Anterior cingulate cortex (tissue), 58 donors: ENCODE results near the gene OPA3.

ENCODE experiments used
- DNase-seq, 58 donors: peaks; one replicate each; lab custom pipeline; 2025; lab: John Stamatoyannopoulos, UW

The OPA3 gene

GRCh38 chr19:45506989-45507871, 77.4 kb downstream of the OPA3 start, which contains the start of gene VASP:
VASP (plus strand) TSS chr19:45507479; CDS start chr19:45507772, 293 bp downstream.
- DNase-seq = peak in 57 of 58 donors; percentile 11 to 87 (median 68)

DNA sequence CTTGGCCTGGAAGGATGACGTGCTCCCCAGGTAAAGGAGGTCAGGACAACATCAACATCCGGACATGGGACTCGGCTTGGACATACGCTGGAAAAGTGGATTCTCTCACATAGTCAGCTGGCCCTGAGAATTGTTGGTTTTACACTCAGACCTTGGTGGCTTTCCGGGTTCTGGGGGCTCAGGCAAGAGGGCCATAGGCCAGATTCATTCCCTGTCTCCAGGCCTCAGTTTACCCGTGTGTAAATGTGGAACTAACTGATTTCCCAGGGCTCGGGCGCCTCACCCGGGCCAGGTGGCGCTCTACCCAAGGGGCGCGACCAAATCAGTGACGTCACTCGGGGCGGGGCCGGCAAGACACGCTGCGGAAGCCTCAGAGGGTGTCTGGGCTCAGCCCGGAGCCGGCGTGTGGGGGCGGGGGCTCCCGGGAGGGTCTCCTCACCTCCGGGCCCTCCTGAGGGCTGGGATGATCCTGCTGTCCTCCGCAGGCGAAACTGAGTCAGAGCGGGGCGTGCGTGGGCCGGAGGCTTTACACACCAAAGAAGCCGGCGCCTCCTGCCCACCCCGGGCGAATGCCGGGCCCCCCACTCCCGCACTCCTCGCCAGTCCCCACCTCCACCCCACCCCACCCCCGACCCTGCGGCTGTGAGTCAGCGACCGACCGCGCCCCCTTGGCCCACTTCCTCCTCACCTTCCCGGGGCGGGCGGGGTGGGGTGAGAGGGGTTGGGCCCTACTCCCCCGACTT, 78.2 kb downstream of the OPA3 start:
- peak in 56 of 58 donors; percentile 35 to 94 (median 80) for DNase-seq

DNA sequence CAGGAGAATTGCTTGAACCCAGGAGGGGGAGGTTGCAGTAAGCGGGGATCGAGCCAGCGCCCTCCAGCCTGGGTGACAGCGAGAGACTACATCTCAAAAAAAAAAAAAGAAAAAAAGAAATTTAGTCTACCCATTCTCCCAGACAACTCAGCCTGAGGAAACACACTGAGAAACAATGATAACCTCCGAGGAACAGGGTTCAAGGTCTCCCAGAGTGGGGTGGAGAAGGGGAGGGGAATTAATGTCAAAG, 78.7 kb downstream of the OPA3 start:
- no peak for DNase-seq

GRCh38 chr19:45505151-45505995, 79.2 kb downstream of the OPA3 start:
- DNase-seq = no peak

GRCh38 chr19:45503909-45504308, 80.7 kb downstream of the OPA3 start:
- no peak for DNase-seq

- DNase-seq = no peak
These were observed 82.5 kb downstream of the OPA3 start for GRCh38 chr19:45502111-45502510.

GRCh38 chr19:45501730-45502014, 82.9 kb downstream of the OPA3 start:
- DNase-seq = no peak

GRCh38 chr19:45500918-45501729, 83.5 kb downstream of the OPA3 start:
- no peak for DNase-seq

DNA sequence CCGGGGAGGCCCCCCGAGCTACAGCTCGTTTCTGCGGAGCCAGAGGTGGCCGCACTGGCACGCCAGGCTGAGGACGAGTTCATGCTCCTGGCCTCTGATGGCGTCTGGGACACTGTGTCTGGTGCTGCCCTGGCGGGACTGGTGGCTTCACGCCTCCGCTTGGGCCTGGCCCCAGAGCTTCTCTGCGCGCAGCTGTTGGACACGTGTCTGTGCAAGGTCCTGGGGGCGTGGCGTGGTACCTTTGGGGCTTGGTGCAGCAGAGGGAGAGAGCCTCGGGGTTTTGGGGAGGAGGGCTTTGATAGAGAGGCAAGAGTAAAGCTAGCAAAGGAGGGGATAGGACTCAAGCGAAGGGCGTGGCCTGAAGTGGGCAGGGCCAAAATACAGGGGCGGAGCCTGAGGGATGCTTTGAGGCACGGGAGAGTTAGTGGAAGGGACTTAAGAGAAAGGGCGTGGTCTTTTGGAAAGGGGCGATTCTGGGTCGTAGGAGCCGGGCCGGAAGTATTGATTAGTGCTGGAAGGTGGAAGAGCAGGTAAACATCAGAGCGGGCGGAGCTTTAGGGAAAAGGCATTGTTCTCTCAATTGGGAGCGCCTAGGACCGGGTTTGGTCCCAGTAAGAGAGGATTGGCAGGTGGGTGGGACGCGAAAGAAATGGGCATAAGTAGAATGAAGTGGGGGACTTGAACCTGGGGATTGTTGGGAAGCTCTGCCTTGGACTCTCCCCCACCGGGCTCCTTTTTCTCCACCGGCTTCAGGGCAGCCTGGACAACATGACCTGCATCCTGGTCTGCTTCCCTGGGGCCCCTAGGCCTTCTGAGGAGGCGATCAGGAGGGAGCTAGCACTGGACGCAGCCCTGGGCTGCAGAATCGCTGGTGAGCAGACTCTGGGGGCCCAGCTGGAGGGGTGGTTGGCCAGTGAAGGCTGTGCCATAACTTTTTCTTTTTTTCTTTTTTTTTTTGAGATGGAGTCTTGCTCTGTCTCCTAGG, 85.1 kb downstream of the OPA3 start:
- DNase-seq = peak in 2 of 58 donors; percentile 21 to 27

DNA sequence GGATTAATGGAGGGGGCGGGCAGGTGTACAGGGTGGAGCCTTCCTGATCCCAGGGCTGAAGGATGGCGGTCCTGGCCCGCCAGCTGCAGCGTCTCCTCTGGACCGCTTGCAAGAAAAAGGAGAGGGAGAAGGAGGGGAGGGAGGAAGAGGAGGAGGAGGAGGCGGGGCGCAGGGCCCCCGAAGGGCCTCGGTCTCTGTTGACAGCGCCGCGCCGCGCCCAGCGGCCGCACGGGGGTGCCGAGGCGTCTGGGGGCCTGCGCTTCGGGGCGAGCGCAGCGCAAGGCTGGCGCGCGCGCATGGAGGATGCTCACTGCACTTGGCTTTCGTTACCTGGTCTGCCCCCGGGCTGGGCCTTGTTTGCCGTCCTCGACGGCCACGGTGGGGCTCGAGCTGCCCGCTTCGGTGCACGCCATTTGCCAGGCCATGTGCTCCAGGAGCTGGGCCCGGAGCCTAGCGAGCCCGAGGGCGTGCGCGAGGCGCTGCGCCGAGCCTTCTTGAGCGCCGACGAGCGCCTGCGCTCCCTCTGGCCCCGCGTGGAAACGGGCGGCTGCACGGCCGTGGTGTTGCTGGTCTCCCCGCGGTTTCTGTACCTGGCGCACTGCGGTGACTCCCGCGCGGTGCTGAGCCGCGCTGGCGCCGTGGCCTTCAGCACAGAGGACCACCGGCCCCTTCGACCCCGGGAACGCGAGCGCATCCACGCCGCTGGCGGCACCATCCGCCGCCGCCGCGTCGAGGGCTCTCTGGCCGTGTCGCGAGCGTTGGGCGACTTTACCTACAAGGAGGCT, 86.0 kb downstream of the OPA3 start, which contains the start of gene PPM1N:
PPM1N (plus strand) TSS at position 33 of the 785 bp plus-strand sequence; CDS start at position 63, 30 bp downstream.
- peak in 2 of 58 donors; percentile 22 to 28 for DNase-seq

DNA sequence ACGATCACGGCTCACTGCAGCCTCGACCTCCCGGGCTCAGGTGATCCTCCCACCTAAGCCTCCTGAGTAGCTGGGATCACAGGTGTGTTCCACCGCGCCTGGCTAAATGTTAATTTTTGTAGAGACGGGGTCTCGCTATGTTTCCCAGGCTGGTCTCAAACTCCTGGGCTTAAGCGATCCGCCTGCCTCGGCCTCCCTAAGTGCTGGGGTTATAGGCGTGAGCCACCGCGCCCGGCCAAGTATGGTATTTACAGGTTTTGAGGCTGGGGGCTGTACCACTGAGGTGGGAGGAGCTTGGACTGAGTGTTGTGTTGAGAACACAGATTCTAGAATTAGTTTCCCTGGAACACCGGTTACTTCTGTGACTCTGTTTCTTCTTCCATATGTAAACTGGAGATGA, 86.8 kb downstream of the OPA3 start:
- no peak for DNase-seq

DNA sequence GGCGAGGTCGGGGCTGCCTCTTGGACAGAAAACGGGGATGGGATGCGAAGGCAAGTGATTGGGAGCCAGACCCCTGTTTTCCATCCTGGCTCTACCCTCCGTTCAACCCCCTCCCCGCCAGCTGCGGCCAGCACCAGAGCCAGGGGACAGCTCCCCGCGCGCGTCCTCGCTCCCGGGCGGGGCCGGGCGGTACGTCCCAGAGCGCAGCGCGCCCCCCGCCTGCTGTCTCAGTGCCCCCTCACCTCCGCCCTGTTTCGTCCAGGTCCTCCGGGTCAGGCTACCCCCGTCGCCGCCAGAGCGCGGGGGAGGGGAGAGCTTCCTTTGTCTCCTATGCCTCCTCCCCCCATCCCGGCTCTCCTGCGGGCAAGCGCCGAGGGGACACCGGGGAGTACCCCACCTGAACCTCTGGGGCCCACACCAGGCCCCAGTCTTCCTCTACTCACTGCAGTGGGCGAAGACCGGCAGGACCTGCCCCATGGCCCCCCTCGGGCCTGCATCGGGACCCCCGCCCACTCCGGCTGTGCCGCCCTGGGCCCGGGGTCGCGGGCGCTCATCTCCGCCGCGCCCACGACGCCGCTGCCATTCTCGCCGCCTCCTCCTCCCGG, 88.2 kb downstream of the OPA3 start:
- peak in 11 of 58 donors; percentile 7 to 50 (median 36) for DNase-seq

DNA sequence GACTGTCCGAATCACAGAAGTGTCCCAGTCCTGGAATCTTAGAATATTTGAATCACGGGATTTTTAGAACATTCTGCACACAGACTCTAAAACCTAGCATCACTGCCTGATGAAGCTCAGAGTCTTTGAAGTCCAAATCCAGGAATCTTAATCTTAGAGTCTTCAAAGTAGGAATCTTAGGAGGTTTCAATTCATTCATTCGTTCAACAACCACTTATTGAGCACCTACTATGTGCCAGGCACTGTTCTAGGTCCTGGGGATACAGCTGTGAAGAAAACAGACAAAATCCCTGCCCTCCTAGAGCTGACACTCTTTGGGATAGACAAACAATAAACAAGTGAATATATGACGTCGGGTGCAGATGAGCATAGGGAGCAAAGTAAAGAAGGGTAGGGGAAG, 89.4 kb downstream of the OPA3 start:
- DNase-seq = no peak

DNA sequence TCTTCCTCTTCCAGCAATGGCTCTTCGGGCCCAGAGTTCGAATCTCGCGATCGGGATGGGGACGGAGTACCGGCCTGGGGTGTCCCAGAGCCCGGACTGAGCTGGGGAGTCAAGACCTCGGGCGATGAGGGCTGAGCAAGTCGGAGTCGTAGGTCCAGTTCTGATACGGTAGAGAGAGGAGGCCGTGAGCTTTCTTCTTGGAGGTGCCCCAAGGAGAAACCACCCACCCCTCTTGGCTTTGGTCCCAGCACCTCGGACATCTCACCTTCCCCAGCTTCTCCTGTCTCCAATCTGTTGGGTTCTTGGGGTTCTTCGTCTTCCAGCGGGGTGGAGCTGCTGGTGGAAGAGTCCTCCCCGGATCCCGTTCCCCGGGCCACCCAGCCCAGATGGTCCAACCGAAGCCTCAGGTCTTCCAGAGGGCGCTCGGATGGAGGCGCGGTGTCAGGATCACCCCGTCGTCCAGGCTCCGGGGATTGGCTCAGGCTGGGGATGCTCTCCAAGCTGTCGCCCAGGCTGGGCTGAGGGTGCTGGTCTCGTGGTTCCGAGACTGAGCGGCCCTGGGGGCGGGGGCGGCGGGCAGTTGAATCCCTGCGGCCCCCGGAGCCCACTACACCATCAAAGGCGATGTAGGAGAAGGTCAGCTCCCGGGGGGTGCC, 90.2 kb downstream of the OPA3 start:
- no peak for DNase-seq

DNA sequence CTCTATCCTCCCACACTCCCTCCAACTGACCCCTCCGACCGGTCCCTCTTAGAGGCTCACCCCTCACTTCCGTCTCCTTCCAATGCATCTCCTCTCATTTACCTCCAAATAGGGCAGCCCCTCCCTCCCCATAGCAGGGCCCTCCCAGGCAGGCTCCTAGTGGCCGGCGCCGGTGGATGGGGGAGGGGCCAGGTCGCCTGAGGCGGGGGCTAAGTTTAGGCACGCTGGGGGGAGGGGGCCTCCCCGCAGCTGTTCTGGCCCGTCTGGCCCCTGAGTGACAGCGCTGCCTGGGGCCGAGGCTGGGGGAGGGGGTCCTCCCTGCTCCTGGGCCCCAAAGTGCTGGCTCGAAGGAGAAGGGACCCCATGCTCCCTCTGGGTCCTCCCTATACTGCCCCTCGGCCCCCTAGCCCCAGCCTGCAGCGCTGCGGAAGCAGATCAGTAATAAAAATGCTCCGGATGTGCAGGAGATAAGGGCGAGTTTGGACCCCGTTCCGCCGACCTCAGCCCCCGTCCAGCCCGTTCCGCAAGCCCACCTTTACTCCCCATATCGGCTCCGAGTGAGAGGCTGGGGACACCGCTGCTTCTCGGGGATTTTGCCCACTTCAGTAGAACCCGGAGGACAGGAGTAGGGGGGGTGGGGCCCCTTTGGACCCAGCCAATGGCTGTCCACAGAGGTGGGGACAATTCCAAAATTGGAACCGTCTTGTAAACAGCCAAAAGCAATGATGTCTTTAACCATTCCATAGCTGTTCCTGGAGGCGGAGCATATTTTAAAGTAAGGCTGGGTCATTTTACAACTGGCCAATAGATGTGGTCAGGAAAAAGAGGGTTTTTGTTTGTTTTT, 91.8 kb downstream of the OPA3 start:
- peak in 35 of 58 donors; percentile 9 to 80 (median 33) for DNase-seq

GRCh38 chr19:45492137-45492626, 92.4 kb downstream of the OPA3 start:
- no peak for DNase-seq
